Loucy (cell line): ENCODE measurements around the gene FAM221A.

ENCODE experiments used
- EZH2phosphoT487 ChIP-seq: fragments of 200-600 bp; IDR thresholded peaks from 2 replicates; pipeline ENCODE4 v1.6.1; 2018; ENCODE audit warnings: antibody characterized with exemption, mild to moderate bottlenecking, moderate library complexity, borderline replicate concordance
- TF ChIP-seq, protein P1 (sequence below): fragments of 200-600 bp; sonication (generic); conservative IDR thresholded peaks from 2 replicates; pipeline ENCODE4 v1.5.1; 2014; ENCODE audit warnings: mild to moderate bottlenecking, antibody characterized with exemption, low read length

DNA sequence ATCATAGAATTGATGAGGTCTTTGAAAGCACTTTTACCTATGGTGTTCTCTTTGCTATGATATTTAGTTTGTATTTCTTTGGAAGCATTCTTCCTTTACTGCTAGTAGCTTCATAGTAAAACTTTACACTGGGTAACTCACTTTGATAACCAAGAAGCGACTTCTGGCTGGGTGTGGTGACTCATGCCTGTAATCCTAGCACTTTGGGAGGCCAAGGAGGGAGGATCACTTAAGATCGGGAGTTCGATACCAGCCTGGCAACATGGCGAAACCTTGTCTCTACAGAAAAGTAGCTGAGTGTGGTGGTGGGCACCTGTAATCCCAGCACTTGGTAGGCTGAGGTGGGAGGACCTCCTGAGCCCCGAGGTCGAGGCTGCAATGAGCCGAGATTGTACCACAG lies 46.6 kb upstream of the FAM221A start:
- TF ChIP-seq, protein P1, sequence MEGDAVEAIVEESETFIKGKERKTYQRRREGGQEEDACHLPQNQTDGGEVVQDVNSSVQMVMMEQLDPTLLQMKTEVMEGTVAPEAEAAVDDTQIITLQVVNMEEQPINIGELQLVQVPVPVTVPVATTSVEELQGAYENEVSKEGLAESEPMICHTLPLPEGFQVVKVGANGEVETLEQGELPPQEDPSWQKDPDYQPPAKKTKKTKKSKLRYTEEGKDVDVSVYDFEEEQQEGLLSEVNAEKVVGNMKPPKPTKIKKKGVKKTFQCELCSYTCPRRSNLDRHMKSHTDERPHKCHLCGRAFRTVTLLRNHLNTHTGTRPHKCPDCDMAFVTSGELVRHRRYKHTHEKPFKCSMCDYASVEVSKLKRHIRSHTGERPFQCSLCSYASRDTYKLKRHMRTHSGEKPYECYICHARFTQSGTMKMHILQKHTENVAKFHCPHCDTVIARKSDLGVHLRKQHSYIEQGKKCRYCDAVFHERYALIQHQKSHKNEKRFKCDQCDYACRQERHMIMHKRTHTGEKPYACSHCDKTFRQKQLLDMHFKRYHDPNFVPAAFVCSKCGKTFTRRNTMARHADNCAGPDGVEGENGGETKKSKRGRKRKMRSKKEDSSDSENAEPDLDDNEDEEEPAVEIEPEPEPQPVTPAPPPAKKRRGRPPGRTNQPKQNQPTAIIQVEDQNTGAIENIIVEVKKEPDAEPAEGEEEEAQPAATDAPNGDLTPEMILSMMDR: no peak
- no peak for TF ChIP-seq EZH2phosphoT487
